ELR (cell line): Measurements from ENCODE around the gene TMUB1.
A peak's percentile ranks its signal among the peaks of the same experiment; 100 is the strongest.

ENCODE experiments used
- DNase-seq: peaks from one replicate; pipeline ENCODE4 v3.0.0-alpha.2; 2015; ENCODE audit warnings: low read depth

The TMUB1 gene

DNA sequence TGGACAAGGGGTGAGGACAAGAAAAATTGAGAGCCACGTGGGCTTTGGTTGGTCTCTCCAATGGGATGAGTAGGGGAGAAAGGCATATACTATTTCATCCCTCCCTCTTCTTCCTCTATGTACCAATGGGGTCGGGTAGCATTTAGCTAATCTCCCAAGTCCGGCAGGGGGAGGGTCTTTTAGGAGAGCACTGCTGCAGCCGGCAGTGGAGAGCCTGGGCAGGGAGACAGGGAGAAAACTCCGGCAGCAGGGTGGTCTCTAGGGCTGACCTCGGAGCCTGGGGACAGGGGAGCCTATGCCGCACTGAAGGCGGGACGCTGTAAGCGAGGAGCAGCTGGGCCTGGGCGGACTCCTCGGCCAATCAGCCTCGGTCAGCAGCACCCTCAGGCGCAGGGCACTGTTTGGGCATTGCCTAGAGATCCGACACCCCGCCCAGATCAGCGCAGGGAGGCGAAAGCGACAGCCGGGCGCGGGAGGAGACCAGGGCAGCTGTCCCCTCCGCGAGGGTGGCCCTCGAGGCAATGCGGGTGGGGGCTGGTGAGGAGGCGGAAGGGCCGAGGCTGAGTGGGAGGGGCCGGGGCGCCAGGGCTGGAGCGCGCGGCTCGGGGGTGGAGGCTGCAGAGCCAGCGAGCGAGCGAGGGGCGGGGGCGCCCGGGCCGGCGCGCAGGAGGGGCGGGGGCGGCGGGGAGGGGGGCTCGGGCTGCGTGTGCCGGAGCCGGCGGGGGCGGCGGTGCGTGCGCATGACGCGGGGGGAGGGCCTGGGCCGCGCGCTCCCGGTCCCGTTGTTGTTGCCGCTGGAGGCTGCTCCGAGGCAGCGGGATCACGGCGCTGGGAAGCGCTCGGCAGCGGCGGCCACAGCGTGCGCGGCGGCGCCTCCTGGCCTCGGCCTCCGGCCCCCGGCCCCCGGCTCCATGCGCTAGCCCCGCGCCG, 2.7 kb upstream of the TMUB1 start, which contains the start of gene AGAP3:
AGAP3 (plus strand) TSS at position 785 of the 930 bp plus-strand sequence. CDS start 267 bp downstream, outside the sequence.
- peak; percentile 79 for DNase-seq

DNA sequence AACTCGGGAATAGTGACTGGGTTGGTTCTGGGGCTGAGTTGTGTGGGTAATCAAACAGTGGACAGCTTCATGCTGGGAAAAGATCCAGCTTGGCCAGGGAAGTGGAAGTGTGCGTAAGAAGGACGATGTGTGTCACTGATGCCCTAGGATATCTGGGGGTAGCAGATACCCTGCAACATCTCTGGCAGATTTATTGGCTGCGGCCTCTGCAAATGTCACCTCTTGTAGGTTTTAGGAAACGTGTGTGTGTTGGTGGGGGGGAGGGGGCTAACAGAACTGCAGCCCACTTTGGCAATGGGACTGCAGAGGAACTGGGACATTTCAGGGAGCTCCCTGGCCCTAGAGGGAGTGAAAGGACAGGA, 2.0 kb upstream of the TMUB1 start:
- no peak for DNase-seq

DNA sequence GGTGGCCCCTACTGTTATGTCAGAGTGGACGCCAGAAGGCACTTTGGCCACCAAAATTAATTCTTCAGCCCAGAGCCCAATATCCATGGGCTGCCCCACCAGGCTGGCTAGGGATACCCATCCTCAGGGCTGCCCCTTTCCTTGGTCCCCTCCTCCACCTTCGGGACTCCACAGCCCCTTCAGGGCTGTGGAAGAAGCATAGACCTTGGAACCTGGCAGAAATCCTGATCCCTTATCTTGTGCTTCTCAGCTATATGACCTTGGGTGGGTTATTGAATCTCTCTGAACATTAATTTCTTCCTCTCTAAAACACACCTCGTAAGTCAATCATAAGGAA, 499 bp upstream of the TMUB1 start:
- DNase-seq = no peak

GRCh38 chr7:151082141-151083070, 887 bp downstream of the TMUB1 start:
- DNase-seq = no peak

DNA sequence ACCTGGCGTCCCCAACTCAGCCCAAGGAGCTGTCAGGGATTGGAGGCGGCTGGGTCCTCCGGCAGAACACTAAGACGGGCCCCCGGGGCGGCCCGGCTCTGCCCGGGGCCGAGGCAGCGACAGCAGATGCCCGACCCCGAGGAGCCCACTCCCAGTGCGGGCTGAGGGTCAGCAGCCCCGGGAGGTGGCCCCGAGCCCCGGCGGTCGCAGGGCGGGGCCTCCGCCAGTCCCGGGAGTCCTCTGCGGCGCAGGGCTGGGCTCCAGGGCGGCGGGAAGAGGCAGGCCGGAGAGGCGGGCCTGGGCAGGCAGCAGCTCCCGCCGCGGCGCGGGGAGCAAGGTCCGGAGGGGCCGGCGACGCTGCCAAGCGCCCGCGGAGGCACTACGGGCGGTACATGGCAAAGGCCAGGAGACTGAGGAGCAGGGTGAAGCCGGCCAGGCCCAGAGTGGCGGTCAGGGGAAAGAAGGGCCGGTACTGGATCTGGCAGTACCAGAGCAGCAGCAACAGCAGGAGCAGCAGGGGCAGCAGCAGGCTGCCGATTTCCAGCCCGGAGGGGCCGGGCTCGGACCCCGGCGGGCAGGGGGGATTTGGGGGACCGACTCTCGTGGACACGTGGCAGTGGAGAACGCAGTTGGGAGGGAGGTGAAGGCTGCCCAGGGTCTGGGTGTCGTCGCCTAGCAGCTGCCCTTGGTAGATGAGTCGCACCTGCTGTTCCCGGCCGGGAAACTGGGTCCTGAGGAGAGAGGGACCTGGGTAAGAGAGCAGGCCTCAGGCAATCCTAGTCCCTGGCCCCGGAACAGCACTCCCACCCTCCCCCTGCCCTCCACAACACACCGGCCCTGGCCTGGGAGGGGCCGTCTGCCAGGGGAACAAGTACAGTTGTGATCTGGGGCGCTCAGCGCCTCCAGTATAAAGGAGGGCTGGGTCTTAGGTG, 1.9 kb downstream of the TMUB1 start:
- DNase-seq = peak; percentile 66

GRCh38 chr7:151080522-151081169, 2.6 kb downstream of the TMUB1 start, which contains the start of gene FASTK:
FASTK (minus strand) TSS chr7:151080809; CDS start chr7:151080766, 43 bp downstream.
- DNase-seq = peak; percentile 91

- peak; percentile 52 for DNase-seq
These were observed 3.2 kb downstream of the TMUB1 start for GRCh38 chr7:151080067-151080521.

GRCh38 chr7:151079199-151079910, 3.9 kb downstream of the TMUB1 start:
- DNase-seq = no peak

- DNase-seq = no peak
These were observed 4.9 kb downstream of the TMUB1 start for GRCh38 chr7:151078233-151079040.

GRCh38 chr7:151077705-151078232, 5.5 kb downstream of the TMUB1 start:
- no peak for DNase-seq

DNA sequence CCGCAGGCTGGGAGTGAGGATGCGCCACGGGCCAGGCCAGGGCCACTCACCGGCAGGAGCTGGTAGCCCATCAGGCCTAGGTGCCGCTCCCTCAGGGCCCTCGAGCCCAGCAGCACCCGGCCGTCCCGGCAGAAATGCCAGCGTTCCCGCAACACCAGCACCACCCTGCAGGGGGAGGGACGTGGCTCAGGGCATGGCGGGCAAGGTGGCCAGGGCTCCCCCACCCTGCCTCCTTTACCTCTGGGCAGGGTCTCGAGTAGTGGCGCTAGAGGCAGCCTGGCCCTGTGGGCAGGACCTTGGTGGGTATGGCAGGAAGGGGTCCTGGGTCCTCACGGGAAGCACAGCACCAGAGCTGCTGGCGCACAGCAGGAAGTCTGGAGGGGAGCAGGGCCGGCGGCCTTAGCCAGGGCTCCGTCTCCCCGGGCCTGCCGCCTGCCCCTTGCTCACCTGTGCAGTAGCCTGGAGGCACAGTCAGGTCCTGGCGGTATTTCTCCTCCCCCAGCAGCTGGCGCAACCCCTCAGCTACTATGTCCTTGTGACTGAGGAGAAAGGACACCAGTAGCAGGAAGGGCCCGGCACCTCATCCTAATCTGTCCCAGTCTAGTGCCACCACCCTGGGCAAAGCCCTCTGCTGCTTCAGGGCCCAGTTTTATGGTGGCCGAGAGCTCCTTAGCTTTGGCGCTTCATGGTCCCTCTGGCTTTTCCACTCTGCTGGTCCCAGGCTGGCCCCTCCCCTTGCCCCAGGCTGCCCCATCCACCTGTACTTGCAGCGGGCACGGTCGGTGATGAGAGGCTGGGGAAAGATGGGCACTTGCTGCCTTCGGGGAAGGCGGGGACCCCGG, 6.2 kb downstream of the TMUB1 start:
- peak; percentile 40 for DNase-seq

DNA sequence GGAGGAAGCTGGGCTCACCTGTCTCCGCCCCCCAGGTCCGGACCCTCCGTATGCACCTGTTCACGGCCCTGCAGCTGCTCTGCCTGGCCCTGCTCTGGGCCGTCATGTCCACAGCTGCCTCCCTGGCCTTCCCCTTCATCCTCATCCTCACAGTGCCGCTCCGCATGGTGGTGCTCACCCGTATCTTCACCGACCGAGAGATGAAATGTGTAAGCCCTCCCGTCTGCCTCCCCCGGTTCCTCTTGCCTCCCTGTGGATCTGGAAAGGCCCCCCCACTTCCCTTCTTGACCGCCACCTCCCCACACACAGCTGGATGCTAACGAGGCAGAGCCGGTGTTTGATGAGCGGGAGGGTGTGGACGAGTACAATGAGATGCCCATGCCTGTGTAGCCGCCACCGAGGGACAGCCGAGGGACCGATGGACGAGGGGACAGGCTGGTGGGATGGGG, 7.3 kb downstream of the TMUB1 start:
- DNase-seq = no peak

GRCh38 chr7:151075662-151075971, 7.7 kb downstream of the TMUB1 start:
- no peak for DNase-seq

GRCh38 chr7:151074817-151075661, 8.3 kb downstream of the TMUB1 start:
- no peak for DNase-seq

- no peak for DNase-seq
These were observed 9.3 kb downstream of the TMUB1 start for GRCh38 chr7:151073990-151074389.

DNA sequence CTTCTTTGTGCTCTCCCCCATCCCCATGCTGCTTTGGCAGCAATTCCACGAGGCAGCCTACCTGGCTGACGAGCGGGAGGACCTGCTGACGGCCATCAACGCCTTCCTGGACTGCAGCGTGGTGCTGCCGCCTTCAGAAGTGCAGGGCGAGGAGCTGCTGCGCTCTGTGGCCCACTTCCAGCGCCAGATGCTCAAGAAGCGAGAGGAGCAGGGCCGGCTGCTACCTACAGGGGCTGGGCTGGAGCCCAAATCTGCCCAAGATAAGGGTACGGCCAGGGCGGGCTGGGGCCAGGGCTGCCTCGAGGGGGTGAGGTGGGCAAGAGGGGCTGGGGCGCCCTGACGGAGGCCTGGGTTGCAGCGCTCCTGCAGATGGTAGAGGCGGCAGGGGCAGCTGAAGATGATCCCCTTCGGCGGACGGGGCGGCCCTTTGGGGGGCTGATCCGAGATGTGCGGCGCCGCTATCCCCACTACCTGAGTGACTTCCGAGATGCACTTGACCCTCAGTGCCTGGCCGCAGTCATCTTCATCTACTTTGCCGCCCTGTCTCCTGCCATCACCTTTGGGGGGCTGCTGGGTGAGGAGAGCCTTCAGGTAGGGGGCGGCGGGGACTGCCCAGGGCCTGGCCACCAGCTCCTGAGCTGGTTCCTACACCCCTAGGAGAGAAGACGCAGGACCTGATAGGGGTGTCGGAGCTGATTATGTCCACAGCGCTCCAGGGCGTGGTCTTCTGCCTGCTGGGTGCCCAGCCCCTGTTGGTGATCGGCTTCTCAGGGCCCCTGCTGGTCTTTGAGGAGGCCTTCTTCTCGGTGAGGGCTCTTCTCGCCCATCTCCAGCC, 12.0 kb downstream of the TMUB1 start:
- DNase-seq = no peak
